ENCODE measurements around the gene MRPS18C. TPM values are rescaled to one million over a fixed set of nuclear protein-coding genes. Genes with fewer than 3 reads are reported as not detected.
"Not testable (repeated sequence)": the region's sequence is repeated elsewhere in the genome, so short reads cannot be mapped to it uniquely, and the experiment has no call there.

MRPS18C gene
- total and polyA plus RNA-seq, 2 donors (not counting 1 experiment from before 2014, with no cell fraction given): 22.0 to 33.4 TPM

DNA sequence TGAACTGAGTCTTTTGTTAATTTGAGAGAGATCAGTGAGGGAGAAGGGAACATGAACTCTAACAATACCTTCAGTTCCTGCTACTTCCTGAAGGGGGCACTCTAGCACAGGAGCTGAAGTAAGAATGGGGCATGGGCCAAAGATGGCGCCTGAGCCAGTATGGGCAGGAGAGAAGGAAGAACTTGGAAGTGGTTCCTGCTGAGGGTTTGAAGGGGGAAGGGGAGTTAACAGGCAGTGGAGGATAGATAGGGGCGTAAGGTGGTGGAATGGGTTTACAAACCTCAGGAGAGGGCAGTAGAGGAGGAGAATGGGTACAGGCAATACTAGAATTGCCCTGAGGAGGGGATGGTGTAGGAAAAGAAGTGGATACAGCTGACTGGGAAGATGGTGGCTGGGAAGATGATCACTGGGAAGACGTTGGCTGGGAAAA, 53.3 kb downstream of the MRPS18C start:
- peak; percentile 31 to 67 for DNase-seq (ENCODE audit: low read depth in 2 of 2)
- not testable (repeated sequence) for H3K4me1 ChIP-seq (ENCODE audit: control insufficient read depth, extremely low read depth, insufficient read depth, low read length); H3K9me3 ChIP-seq (ENCODE audit: control insufficient read depth, insufficient read depth, low read depth, low read length); H3K27me3 ChIP-seq (ENCODE audit: control insufficient read depth, insufficient read depth, low read length); H3K79me2 ChIP-seq (ENCODE audit: control insufficient read depth, insufficient read depth, low read length); H3K9ac ChIP-seq (ENCODE audit: insufficient read depth, low read length); H3K4me3 ChIP-seq (replicated peaks in 1 of 4; ENCODE audit: control extremely low read depth in 1 of 4, insufficient read depth in 1 of 4, low read depth in 3 of 4, low read length in 4 of 4); H3K36me3 ChIP-seq (ENCODE audit: control insufficient read depth, insufficient read depth, low read length); H4K20me1 ChIP-seq (ENCODE audit: control insufficient read depth, extremely low read depth, insufficient read depth, low read length); H3K4me2 ChIP-seq (ENCODE audit: extremely low read depth, insufficient read depth, low read length); H3K27ac ChIP-seq (ENCODE audit: insufficient read depth, low read length)
- TF ChIP-seq CTCF (conservative IDR thresholded peaks at IDR 0.05 in 1 of 2, IDR thresholded peaks at IDR 0.05 in 1 of 2; ENCODE audit: low read depth in 1 of 2, low read length in 2 of 2): peak; percentile 67 to 68
- peak overlapping the region; percentile 72 for H2AFZ ChIP-seq (ENCODE audit: low read length)

DNA sequence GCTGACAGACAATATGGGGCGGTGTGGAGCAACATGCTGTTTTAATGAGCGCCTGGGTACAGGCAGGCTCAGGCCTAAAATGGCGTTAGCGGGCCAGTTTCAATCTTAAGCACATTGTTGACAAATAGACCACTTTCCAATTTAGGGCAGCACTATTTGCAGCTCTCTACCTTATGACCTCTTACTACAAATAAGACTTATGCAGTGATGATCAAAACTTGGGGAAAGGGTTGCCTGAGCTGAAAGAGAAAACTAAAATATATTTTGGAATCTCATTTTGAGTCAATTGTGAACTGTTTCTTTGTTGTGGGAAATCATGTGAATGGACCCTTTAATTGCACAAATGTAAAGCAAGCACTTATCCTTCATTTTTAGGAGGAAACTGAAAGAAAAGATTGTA, 54.6 kb downstream of the MRPS18C start:
- H2AFZ ChIP-seq (ENCODE audit: low read length): no peak overlapping the region

More for the DNA sequence above, 54.6 kb downstream of the MRPS18C start:
- Histone ChIP-seq H3K36me3 (ENCODE audit: control insufficient read depth, insufficient read depth, low read length) (no peaks in the 10 kb centered on the region), H3K4me2 (ENCODE audit: extremely low read depth, insufficient read depth, low read length) (no peak overlapping the region), H3K9ac (ENCODE audit: insufficient read depth, low read length) (no peak overlapping the region), H3K27me3 (ENCODE audit: control insufficient read depth, insufficient read depth, low read length) (no peaks in the 10 kb centered on the region), H3K4me1 (ENCODE audit: control insufficient read depth, extremely low read depth, insufficient read depth, low read length) (no peaks in the 10 kb centered on the region), H3K4me3 (replicated peaks in 1 of 4; ENCODE audit: control extremely low read depth in 1 of 4, insufficient read depth in 1 of 4, low read depth in 3 of 4, low read length in 4 of 4) (no peak overlapping the region), H3K27ac (ENCODE audit: insufficient read depth, low read length) (no peak overlapping the region), H4K20me1 (ENCODE audit: control insufficient read depth, extremely low read depth, insufficient read depth, low read length) (no peaks in the 10 kb centered on the region), H3K9me3 (ENCODE audit: control insufficient read depth, insufficient read depth, low read depth, low read length) (no peaks in the 10 kb centered on the region), H3K79me2 (ENCODE audit: control insufficient read depth, insufficient read depth, low read length) (no peaks in the 10 kb centered on the region)
- TF ChIP-seq CTCF (conservative IDR thresholded peaks at IDR 0.05 in 1 of 2, IDR thresholded peaks at IDR 0.05 in 1 of 2; ENCODE audit: low read depth in 1 of 2, low read length in 2 of 2) (no peak), EZH2 (IDR thresholded peaks at IDR 0.05; ENCODE audit: low read length, missing control alignments) (no peak)
- DNase-seq (ENCODE audit: low read depth in 2 of 2): no peak

Other genes with a start within 250 kb of the MRPS18C start
- 13.9 and 26.4 TPM in 2 replicates for gene COQ2, start 171.3 kb upstream of the MRPS18C start, total RNA-seq
- gene COQ2, start 171.3 kb upstream of the MRPS18C start, polyA plus RNA-seq: 16.7 and 23.8 TPM in 2 replicates
- gene HPSE, start 121.2 kb upstream of the MRPS18C start, total RNA-seq: 0.17 and 0.26 TPM in 2 replicates
- gene HPSE, start 121.2 kb upstream of the MRPS18C start, polyA plus RNA-seq: 0.26 and 0.47 TPM in 2 replicates
- gene HELQ, start 235 bp upstream of the MRPS18C start, total RNA-seq: 14.4 and 17.7 TPM in 2 replicates
- 11.8 and 12.0 TPM in 2 replicates for gene HELQ, start 235 bp upstream of the MRPS18C start, polyA plus RNA-seq
- gene ABRAXAS1, start 29.0 kb downstream of the MRPS18C start, total RNA-seq: 22.0 and 27.2 TPM in 2 replicates
- 14.0 and 17.1 TPM in 2 replicates for gene ABRAXAS1, start 29.0 kb downstream of the MRPS18C start, polyA plus RNA-seq
- 2.1 and 4.1 TPM in 2 replicates for gene GPAT3, start 80.0 kb downstream of the MRPS18C start, total RNA-seq
- gene GPAT3, start 80.0 kb downstream of the MRPS18C start, polyA plus RNA-seq: 2.6 and 11.2 TPM in 2 replicates

All from fibroblast of lung (primary cell).